Amniotic epithelial cell (primary cell): ENCODE results near the gene DDAH2.

Experiments
- DNase-seq: peaks from one replicate; pipeline ENCODE4 v3.0.0-alpha.2; 2010; ENCODE audit warnings: low read depth

The DDAH2 gene

GRCh38 chr6:31689249-31690110, 39.6 kb downstream of the DDAH2 start:
- DNase-seq, result no peak

GRCh38 chr6:31687860-31688693, 41.0 kb downstream of the DDAH2 start:
- DNase-seq, result no peak

- DNase-seq, result no peak
Observed at GRCh38 chr6:31687321-31687720, 41.8 kb downstream of the DDAH2 start.

DNA sequence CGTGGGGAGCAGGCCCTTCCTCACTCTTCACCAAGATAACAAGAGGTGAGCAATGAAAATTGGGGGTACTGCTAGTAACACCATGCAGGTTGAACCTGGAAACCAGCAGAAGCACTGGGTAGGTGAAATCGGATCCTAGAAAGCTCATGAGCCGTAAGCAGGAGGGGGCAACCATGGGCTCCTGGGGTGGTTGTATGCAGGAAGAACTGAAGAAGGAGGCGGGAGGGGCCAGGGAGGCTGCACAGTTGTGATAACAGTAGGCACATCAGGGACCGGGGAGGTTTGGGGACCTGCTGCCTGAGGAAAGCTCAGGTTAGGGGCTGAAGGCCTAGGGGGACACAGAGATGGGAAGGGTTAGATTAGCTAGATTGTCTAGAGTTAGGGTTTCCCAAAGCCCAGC, 42.6 kb downstream of the DDAH2 start:
- no peak for DNase-seq

GRCh38 chr6:31683591-31683990, 45.5 kb downstream of the DDAH2 start:
- no peak for DNase-seq

DNA sequence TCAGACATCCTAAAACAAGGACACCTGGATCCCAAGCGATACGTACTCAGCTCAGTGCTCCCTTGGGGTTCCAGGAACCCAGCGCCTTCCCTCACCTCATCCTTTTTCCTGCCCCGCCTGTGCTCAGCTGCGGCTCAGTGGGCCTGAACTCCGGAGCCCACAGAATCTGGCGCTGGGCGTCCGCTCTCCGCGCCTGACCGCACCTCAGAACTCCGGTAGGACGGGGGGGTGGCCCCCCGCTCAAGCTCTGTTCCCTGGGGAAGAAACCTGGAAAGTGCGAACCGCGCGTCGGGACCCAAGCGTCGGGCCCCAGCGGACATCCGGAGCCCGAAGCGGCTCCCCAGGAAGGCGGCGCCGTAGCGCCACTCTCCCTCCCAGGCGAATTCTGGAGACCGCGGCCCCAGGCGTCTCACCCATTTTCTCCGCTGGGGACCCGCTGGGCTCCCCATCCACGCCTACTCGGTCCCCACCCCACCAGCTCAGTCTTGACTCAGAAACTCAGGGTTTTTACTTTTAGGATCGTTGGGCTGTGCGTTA, 47.9 kb downstream of the DDAH2 start:
- DNase-seq, result no peak

DNA sequence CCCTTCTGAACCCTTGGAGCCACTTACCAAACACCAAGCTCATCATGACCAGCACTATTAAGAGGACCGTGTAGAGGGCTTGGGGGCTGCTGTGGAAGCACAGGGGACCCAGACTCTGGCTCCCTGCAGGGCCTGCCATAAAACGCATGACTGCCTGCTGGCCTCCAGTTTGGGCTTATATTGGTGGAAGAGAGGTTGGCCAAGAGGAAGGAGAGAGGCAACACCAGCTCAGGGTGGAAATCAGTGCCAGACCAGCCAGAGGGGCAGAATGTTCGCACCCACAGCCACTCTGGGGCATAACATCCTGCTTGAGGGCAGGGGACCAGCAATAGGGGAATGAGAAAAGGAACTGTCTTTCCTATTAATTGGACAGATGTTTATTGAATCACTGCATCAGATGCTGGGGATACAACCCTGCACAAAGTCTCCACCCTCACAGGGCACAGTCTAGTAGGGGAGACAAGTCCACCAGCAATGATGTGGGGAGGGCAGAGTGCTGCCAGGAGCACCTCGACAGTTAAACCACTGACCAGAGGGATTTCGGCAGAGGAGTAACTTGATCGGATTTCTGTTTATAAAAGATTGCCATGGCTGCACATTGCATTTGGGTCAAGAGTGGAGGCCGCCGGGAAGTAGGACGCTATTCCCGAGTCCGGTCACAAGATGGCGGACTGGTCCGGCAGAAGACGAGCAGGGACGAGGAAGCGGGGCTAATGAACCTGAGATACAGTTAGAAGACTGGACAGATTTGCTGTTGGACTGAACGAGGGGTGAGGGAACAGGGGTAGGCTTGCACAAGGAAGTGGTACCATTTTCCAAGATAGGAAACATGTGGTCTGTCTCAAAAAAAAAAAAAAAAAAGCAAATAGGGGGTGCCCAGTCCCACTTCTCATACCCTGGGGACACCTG, 48.6 kb downstream of the DDAH2 start, which contains the start of gene LY6G5C:
TSS of gene LY6G5C (minus strand) at position 842 of the 909 bp plus-strand sequence. CDS start at position 148, 694 bp downstream.
- peak; percentile 81 for DNase-seq

- no peak for DNase-seq
Observed at GRCh38 chr6:31677955-31678354, 51.1 kb downstream of the DDAH2 start.
